GM19239 (cell line): Measurements from ENCODE around the gene ARF4.
"Not testable (repeated sequence)": the region's sequence is repeated elsewhere in the genome, so short reads cannot be mapped to it uniquely, and the experiment has no call there.

Experiments used
- DNase-seq: peaks from one replicate; pipeline ENCODE4 v3.0.0; 2011; ENCODE audit warnings: low spot score; ENCODE audit not compliant: insufficient read length
- FAIRE-seq: peaks from 2 replicates; lab custom pipeline; 2011; peaks lifted over from hg19 to GRCh38; lab: Jason Lieb, UNC

The ARF4 gene

DNA sequence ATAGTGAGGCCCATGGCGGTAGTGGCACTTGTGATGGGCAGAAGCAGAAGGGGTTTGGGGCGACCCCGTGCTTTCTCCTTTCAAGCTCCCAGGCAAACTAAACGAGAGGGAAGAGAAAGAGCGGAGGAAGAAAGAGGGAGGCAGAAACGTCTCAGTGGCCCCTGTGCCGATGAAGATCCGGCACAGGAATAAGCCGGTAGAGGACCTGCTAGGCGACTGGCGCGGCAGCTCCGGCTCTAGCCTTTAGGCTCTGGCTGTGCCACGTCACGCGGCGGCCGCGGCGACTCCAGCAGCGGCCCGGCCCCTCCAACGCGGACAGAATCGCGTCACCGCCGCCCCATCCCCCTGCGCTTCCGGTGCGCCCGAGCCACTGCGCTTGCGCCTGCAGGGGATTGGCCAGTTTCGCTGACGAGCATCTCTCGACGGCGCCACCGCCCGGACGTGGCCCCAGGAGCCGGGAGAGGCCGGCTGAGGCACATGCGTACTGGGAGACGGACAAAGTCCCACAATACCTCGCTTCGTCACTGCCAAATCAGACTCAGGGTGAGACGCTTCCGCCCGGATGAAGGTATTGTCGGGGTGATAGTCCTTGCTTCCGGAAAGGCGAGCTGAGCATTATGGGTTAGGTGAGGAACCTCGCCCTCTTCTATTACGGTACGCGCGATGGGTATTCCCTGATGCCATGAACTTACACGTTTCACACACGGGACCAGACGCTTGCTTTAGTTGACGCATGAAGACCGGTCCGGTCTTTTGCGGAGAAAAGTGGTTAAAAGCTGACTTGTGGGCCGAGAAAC, at the start of gene ARF4:
Gene ARF4, minus strand, starts transcription at position 218 of the 797 bp plus-strand sequence. Its CDS starts 204 bp downstream, at position 14.
- FAIRE-seq (peak; percentile 99), DNase-seq (peak; percentile 87)

GRCh38 chr3:57646723-57647122, 49.6 kb upstream of the ARF4 start:
- DNase-seq (no peak), FAIRE-seq (no peak)

GRCh38 chr3:57644740-57645139, 47.6 kb upstream of the ARF4 start:
- DNase-seq (no peak), FAIRE-seq (no peak)

DNA sequence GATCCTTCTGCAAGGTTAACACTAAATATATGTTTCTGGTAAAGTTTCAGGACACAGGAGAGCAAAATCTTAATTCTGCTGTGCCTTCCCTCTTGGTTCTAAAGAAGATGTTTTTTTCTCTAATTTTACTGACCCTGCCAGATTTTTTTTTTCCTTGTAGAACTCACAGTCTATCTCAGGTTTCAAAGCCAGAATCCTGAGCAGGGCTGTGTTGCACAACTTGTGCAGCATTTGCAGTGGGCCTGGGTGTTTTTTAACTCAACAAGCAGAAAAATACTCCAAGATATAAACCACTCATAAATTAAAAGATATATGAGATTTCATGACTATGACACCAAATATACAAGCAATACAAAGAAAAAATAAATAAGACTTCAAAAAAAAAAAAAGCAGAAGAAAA, 40.2 kb upstream of the ARF4 start:
- no peak for FAIRE-seq
- no peak for DNase-seq

- FAIRE-seq, DNase-seq: not testable (repeated sequence)
Observed at GRCh38 chr3:57634259-57634658, 37.1 kb upstream of the ARF4 start.

DNA sequence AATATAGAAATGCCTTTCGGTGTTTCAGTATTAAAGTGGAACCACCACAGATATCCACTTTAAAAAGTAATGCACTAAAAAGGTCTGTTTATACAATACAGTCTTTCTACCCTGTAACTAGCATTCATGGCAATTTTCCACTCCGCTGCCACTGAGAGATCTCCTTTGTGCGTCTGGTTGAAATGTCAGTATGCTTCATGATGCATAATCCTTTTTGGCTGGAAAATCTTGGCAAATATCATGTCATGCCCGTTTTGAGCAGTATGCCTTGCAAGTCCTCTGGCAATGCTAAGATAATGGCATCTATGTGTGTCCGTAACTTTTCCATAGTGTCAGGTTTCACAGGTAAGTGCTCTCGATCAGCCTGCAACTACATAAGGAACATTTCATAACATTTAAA, 30.8 kb upstream of the ARF4 start:
- DNase-seq (no peak), FAIRE-seq (no peak)

GRCh38 chr3:57624801-57625200, 27.7 kb upstream of the ARF4 start:
- DNase-seq, result no peak
- FAIRE-seq, result no peak

DNA sequence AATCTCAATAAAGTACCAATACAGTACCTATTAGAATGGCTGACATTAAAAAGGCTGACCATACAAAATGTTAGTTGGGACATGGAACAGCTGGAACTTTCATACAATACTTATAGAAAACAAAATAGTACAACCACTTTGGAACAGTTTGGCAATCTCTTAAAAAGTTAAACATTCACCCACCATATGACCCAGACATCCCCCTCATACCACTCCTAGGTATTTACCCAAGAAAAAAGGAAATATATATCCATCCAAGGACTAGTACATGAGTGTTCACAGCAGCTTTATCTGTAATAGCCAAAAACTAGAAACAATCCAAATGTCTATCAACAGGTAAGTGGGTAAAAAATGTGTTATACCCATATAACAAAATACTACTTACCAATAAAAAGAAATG, 25.2 kb upstream of the ARF4 start:
- no peak for FAIRE-seq

GRCh38 chr3:57617739-57618138, 20.6 kb upstream of the ARF4 start:
- FAIRE-seq (no peak), DNase-seq (no peak)

More for the DNA sequence above, 25.2 kb upstream of the ARF4 start:
- no peak for DNase-seq

DNA sequence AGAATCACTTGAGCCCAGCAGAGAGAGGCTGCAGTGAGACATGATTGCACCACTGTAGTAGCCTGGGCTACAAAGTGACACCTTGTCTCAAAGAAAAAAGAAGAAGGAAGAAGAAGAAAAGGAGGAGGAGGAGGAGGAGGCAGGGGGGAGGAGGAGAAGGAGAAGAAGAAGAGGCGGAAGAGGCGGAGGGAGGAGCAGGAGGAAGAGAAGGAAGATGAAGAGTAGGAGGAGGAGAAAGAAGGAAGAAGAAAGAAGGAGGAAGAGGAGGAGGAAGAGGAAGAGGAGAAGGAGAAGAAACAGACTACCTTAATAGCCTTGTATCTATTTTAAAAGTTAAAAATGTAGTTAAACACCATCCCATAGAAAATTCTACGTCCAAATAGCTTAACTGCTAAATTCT, 19.1 kb upstream of the ARF4 start:
- FAIRE-seq (no peak), DNase-seq (no peak)

DNA sequence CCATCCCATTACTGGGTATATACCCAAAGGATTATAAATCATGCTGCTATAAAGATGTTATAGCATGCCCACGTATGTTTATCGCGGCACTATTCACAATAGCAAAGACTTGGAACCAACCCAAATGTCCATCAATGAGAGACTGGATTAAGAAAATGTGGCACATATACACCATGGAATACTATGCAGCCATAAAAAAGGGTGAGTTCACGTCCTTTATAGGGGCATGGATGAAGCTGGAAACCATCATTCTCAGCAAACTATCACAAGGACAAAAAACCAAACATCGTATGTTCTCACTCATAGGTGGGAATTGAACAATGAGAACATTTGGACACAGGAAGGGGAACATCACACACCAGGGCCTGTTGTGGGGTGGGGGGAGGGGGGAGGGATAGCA, 14.7 kb upstream of the ARF4 start:
- DNase-seq, FAIRE-seq: not testable (repeated sequence)

DNA sequence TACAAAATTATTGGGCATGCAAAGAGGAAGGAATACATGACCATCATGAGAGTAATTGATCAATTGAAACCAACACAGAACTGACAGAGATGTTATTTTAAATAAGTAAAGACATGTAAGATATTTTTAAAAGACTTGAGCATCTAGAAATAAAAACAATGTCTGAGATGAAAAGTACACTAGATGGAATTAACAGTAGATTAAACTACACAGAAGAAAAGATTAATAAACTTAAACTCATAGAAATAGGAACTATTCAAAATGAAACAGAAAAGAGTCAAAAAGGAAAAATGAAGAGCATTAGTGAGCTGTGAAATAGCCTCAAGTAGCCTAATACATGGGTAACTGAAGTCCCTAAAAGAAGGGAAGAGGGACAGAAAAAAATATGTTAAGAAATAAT, 8.5 kb upstream of the ARF4 start:
- DNase-seq (no peak), FAIRE-seq (no peak)

GRCh38 chr3:57604971-57605370, 7.8 kb upstream of the ARF4 start:
- FAIRE-seq (no peak), DNase-seq (no peak)

- DNase-seq (no peak), FAIRE-seq (no peak)
Observed at GRCh38 chr3:57600195-57600594, 3.1 kb upstream of the ARF4 start.

DNA sequence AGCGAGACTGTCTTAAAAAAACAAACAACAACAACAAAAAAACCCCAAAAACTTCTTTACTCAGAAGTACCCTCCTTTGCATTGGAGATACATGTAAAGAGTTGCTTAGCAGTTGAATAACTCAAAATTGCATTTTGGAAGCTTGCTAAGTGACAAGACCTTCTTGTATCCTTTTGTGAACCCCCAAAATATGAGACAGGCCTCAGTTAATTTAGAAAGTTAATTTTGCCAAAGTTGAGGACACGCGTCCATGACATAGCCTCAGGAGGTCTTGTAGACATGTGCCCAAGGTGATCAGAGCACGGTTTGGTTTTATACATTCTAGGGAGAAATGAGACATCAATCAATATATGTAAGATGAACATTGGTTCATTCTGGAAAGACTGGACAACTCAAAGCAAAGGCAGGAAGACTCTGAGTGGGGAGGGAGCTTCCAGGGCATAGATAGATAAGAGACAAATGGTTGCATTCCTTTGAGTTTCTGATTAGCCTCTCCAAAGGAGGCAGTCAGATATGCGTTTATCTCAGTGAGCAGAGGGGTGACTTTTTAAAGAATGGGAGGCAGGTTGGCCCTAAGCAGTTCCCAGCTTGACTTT, 1.7 kb upstream of the ARF4 start:
- no peak for DNase-seq
- peak; percentile 60 for FAIRE-seq

- DNase-seq (peak; percentile 5), FAIRE-seq (peak; percentile 79)
Observed at GRCh38 chr3:57596495-57597126, 533 bp downstream of the ARF4 start.

GRCh38 chr3:57594576-57594975, 2.6 kb downstream of the ARF4 start:
- FAIRE-seq (no peak), DNase-seq (no peak)

DNA sequence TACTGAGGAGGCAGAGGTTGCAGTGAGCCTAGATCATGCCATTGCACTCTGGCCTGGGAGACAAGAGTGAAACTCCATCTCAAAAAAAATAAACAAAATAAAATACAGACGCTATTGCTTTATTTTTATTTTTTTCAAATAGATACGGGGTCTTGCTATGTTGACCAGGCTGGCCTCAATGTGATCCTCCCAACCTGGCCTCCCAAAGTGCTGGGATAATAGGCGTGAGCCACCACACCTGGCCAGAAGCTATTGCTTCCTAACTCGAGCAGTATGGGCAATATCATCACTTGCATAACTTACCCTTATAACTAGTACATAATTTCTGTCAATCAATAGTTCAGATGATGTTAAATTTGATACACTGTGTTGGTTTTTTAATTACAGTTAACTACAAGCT, 3.0 kb downstream of the ARF4 start:
- FAIRE-seq, result no peak
- no peak for DNase-seq

GRCh38 chr3:57592306-57592705, 4.8 kb downstream of the ARF4 start:
- FAIRE-seq (no peak), DNase-seq (no peak)

- FAIRE-seq, result no peak
Observed at GRCh38 chr3:57587905-57588304, 9.2 kb downstream of the ARF4 start.

DNA sequence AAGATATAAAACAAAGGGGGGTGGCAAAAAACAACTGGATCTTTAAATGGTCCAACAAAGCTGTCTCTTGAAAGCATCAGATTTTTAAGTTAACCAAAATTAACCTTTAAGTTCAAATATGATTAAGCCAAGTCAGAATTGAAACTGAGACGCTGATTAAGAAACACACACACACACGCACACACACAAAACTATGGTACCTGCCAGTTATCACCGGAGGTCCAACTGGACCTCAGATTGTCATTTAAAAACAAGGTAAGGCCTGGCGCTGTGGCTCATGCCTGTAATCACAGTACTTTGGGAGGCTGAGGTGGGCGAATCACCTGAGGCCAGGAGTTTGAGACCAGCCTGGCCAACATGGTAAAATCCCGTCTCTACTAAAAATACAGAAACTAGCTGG, 10.4 kb downstream of the ARF4 start:
- DNase-seq (no peak), FAIRE-seq (no peak)

More at GRCh38 chr3:57587905-57588304, 9.2 kb downstream of the ARF4 start:
- DNase-seq, result no peak
